RCC 7860 (cell line): ENCODE data around the gene AKNA.

ENCODE experiments used
- DNase-seq: peaks from one replicate; pipeline ENCODE4 v3.0.0-alpha.2; 2015; ENCODE audit warnings: low spot score
- FAIRE-seq: peaks from 2 replicates; lab custom pipeline; 2012; peaks lifted over from hg19 to GRCh38; lab: Jason Lieb, UNC

The AKNA gene

GRCh38 chr9:114397848-114398605, 10.2 kb upstream of the AKNA start:
- DNase-seq (peak; percentile 82), FAIRE-seq (no peak)

DNA sequence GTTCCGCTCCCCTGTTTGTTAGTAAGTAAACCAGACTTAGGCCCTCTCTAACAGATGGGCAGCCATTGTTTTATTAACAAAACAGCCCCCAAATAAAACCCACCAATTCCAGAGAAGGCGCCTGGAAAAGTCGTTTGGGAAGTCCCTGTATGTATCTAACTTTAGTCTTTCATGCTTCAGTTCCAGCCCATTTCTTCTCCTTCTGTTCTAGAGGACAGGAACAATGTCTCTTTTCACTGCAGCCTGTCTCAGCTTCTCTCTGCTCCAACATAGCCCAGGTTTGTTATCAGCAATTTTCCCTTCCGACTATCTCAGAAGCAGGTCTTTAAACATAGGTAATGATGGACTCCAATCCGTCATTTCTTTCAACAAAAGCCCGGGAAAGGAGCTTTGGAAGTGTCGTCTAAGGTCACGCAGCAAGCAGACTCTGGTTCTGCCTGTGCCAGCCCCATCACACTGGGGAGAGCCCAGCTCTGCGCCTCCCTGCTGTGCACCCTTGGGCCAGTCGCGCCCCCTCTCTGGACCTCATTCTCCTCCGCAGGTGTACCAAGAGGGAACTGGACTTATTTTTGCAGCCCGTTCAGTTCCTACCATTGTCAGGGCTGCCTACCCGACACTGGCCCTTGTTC, 9.6 kb upstream of the AKNA start:
- DNase-seq = no peak
- FAIRE-seq = no peak

DNA sequence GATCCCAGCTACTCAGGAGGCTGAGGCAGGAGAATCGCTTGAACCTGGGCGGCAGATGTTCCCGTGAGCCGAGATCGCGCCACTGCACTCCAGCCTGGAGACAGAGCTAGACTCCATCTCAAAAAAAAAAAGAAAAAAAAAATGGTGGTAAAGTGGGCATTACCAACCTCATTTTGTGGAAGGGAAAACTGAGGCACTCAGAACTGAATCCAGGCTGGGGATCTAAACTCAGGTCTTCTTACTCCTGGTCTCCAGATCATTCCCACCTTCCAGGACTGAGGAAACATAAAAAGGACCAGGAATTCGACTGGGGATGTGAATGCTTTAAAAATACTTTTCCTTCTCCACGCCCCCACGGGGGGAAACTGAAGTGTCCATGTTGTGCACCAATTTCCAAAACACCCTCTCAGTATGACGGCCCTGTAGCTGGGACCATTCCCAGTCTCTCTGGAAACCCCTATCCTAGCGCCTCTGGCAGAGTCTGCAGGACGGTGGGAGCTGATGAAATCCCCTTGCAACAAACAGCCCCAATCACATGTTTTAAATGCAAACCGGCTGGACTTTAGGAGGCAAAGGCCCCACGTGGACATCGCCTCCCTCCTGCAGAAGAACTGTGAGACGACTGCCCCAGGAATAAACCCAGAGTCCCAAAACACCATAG, 8.9 kb upstream of the AKNA start:
- DNase-seq = no peak
- no peak for FAIRE-seq

DNA sequence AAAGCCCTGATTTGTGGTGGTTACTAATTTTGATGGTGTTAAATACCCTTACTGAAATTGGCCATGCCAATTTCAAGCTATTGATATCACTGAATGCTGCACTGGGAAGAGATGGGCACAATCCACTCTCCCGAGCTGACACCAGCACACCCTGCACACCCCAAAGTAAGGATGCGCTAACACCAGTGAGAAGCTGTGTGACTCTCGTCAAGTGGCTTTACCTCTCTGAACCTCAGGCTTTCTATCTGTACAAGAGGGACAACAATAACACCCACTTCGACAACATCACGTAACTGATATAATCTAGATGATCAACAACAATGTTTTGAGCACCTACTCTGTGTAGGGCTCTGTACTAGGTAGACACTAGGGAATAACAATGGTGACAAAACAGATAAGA, 8.0 kb upstream of the AKNA start:
- FAIRE-seq (no peak), DNase-seq (no peak)

DNA sequence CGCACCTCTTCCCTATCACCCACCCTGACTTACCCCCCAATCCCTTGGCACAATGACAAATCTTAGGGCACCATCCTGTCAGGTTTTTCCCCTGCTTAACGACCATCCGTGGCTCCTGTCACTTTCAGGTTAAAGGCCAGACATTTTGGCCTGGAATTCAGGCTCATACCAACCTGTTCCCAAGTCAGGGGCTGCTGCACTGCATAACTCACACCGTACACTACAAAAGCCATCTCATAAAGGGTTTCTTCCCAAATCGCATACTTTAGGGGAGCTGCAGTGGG, 7.5 kb upstream of the AKNA start:
- FAIRE-seq (no peak), DNase-seq (no peak)

- FAIRE-seq = no peak
- DNase-seq = no peak
Measured at GRCh38 chr9:114394523-114395333, 6.9 kb upstream of the AKNA start.

GRCh38 chr9:114392749-114393112, 4.9 kb upstream of the AKNA start:
- no peak for DNase-seq

DNA sequence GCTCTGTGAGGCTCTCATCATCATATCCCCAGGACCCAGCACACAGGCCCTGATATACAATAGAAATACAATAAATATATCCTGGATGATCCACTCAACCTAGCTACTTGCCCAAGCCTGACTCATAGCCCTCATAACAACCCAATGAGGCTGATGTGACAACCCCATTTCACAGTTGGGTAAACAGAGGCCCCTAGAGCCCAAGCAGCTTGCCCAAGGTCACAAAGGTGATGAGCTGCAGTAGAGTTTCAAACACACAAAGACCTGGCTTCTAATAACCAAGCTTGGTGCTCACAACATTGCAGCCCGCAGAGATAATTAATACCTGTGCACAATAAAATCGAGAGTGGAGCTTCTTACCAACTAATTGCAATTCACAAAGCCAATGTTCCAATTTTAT, 3.2 kb upstream of the AKNA start:
- no peak for FAIRE-seq
- DNase-seq = no peak

More at GRCh38 chr9:114392749-114393112, 4.9 kb upstream of the AKNA start:
- FAIRE-seq = no peak

- DNase-seq (no peak), FAIRE-seq (no peak)
Measured at GRCh38 chr9:114389612-114390368, 2.0 kb upstream of the AKNA start.

GRCh38 chr9:114388764-114389375, 1.1 kb upstream of the AKNA start:
- FAIRE-seq (no peak), DNase-seq (no peak)

- FAIRE-seq = no peak
- no peak for DNase-seq
Measured at GRCh38 chr9:114388357-114388682, 538 bp upstream of the AKNA start.

GRCh38 chr9:114386886-114387679, 699 bp downstream of the AKNA start:
- no peak for DNase-seq
- FAIRE-seq = no peak

DNA sequence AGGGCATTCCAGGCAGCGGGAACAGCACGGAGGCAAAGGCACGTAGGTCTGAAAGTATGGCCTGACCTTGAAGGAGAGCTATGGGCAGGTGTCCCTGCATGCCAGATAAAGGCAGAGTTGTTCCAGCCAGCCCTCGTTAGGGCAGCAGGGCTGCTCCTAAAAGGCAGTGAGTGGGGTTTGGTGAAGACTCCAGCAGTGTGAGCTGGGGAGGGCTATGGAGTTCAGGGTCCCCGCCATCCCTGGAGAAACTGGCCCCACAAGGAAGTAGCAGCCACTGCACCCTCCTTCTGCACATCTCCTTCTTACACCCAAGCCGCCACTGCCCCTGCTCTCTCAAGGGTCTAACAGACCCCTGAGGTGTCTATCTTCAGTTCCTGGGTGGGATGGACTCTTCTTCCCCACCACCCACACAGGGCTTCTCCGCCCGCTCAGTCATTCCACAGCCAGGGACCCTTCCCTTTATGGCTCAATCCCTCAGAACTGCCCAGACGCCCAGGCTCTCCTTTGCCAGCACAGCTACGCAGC, 1.4 kb downstream of the AKNA start:
- DNase-seq (no peak), FAIRE-seq (no peak)

DNA sequence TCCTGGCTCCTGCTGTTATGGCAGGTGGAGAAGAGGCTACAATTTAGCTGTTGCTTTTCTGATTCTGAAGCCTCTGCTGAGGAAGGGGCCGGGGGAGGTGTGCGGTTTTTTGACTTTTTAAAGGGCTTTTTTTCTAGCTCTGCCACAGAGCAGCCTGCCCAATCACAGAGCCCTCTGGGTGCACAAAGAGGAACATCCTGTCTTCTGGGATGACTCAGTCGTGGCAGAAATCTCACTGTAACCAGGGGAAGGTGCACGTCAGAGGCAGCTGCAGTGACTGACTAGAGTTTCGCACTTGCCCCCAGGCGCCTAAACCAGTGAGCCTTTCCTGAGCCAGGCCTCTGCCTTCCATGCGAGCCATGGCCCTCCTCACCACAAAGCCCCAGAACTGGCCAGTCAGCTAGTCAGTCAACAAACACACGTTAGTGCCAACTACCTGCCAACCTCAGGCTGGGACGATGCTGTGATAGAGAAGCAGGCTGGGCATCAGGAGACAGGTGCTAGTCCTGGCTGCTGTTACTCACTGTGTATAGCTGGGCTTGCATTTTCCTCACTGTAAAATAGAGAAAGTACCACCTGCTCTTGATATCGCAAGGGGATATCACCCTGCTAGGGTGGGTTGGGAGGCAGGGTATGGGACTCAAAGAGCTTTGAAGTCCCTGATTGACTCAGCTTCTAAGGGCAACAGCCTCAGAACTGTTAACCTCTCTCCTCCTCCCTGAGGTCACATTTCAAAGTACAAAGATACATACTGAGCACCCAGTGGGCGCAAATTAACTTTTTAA, 2.2 kb downstream of the AKNA start:
- FAIRE-seq = peak; percentile 62
- DNase-seq = peak; percentile 79

GRCh38 chr9:114384836-114385396, 2.9 kb downstream of the AKNA start:
- FAIRE-seq = no peak
- DNase-seq = peak; percentile 24

- DNase-seq = no peak
- no peak for FAIRE-seq
Measured at GRCh38 chr9:114384341-114384740, 3.4 kb downstream of the AKNA start.

- FAIRE-seq (no peak), DNase-seq (no peak)
Measured at GRCh38 chr9:114383521-114384231, 4.1 kb downstream of the AKNA start.
